ENCODE measurements around the gene RIPPLY3. TPM values are rescaled to one million over a fixed set of nuclear protein-coding genes. Genes with fewer than 3 reads are reported as not detected.

RIPPLY3 gene
- total and polyA plus RNA-seq, 2 experiments from 2014 or later, result 2.5 to 2.8 TPM

- Mint-ChIP-seq H3K9me3 (no peaks in the 10 kb centered on the region; the same call in 2 of the 3 replicates), H3K27ac (no peak overlapping the region), H3K4me1 (peaks cover 8% of the 10 kb centered on the region), H3K4me3 (no peak overlapping the region), H3K27me3 (ENCODE audit: insufficient read depth, low read depth, poor library complexity) (peaks cover 16% of the 10 kb centered on the region), H3K36me3 (ENCODE audit: low read depth) (no peaks in the 10 kb centered on the region; the same call in 2 of the 3 replicates)
- DNase-seq (ENCODE audit: low spot score), result no peak
- H3K4me2 ChIP-seq, result no peak overlapping the region
- H3K4me3 ChIP-seq, result no peak overlapping the region
- H3K79me2 ChIP-seq (replicated peaks; ENCODE audit: insufficient read depth), result no peaks in the 10 kb centered on the region
- peaks cover 4% of the 10 kb centered on the region; the same call in 1 of the 2 replicates for H3K4me1 ChIP-seq (ENCODE audit: insufficient read depth)
- no peaks in the 10 kb centered on the region for H3K36me3 ChIP-seq (ENCODE audit: insufficient read depth)
- TF ChIP-seq ZNF114 (CRISPR knock-in tag; IDR thresholded peaks at IDR 0.05), result no peak
- no peak for TF ChIP-seq STAT1 (IDR thresholded peaks at IDR 0.05; ENCODE audit: unreplicated experiment)
- TF ChIP-seq JUNB (IDR thresholded peaks at IDR 0.05; ENCODE audit: unreplicated experiment), result no peak
- TF ChIP-seq EZH2phosphoT487 (IDR thresholded peaks at IDR 0.05; ENCODE audit: unreplicated experiment), result no peak
- no peak for TF ChIP-seq CTCF (conservative IDR thresholded peaks at IDR 0.05; ENCODE audit: low read depth in 2 of 2)
- no peak for TF ChIP-seq NANOG (IDR thresholded peaks at IDR 0.05; ENCODE audit: borderline replicate concordance)
- TF ChIP-seq ZNF331 (CRISPR knock-in tag; IDR thresholded peaks at IDR 0.05; ENCODE audit: low read depth), result no peak
- no peak for TF ChIP-seq CREB1 (CRISPR knock-in tag; IDR thresholded peaks at IDR 0.05; ENCODE audit: low read depth)
- TF ChIP-seq POLR2AphosphoS5 (IDR thresholded peaks at IDR 0.05; ENCODE audit: low read depth), result no peak
- no peak for TF ChIP-seq ETS1 (IDR thresholded peaks at IDR 0.05)
- TF ChIP-seq EZH2 (IDR thresholded peaks at IDR 0.05; ENCODE audit: low read depth, unreplicated experiment), result no peak
- no peak for TF ChIP-seq REST (IDR thresholded peaks at IDR 0.05; ENCODE audit: unreplicated experiment)
- TF ChIP-seq ZNF462 (CRISPR knock-in tag; IDR thresholded peaks at IDR 0.05), result no peak
- 0 out of 2 replicates have a peak, but pooled peaks cover 3% of the 10 kb centered on the region for H4K20me1 ChIP-seq (replicated peaks; ENCODE audit: insufficient read depth)
- H3F3A ChIP-seq (replicated peaks; ENCODE audit: low read depth), result 0 out of 2 replicates have a peak, but pooled peaks cover 3% of the 10 kb centered on the region
- H3K27ac ChIP-seq (ENCODE audit: low read depth), result no peak overlapping the region
- no peaks in the 10 kb centered on the region for H3K9me2 ChIP-seq (ENCODE audit: insufficient read depth)
- no peak for ATAC-seq
- peaks cover 12% of the 10 kb centered on the region for H3K27me3 ChIP-seq (ENCODE audit: insufficient read depth)
- H2AFZ ChIP-seq, result no peak overlapping the region
Measured at GRCh38 chr21:36985751-36986594, 20.5 kb upstream of the RIPPLY3 start.

Data from GM23338 (cell line).